ENCODE measurements around the gene KAT2A. TPM values are rescaled to one million over a fixed set of nuclear protein-coding genes. Genes with fewer than 3 reads are reported as not detected.

KAT2A gene
- total and polyA plus RNA-seq, 4 donors, result 18.8 to 56.8 (median 32.7) TPM

DNA sequence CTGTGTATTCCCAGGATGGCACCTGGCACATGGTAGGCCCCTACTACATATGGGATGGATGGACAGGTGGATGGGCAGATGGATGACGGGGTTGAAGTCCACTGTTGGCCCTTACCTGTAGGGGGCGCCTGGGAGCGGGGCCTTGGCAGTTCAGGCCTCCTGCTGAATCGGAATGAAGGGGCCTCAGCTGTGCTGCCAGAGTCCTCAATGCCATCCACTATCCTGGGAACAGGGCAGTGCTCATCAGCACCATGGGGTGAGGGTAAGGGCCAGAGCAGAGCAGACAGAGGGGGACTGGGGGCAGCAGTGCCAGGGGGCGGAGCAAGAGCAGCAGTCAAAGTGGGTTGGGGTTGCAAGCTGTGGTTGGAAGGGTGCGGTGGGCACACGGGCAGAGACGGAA is 41.9 kb upstream of the KAT2A start:
- 60 to 66% methylated on average over 8 of the region's 8 CpGs for WGBS, 2 donors
- H3K9me3 ChIP-seq (ENCODE audit: control insufficient read depth in 4 of 4, insufficient read depth in 3 of 4, low read length in 3 of 4), result no peaks in the 10 kb centered on the region
- H3K36me3 ChIP-seq (ENCODE audit: control insufficient read depth in 4 of 4, insufficient read depth in 4 of 4, low read length in 4 of 4), result no peaks in the 10 kb centered on the region
- H3K4me1 ChIP-seq (ENCODE audit: control insufficient read depth in 5 of 5, insufficient read depth in 5 of 5, low read length in 5 of 5), result peaks cover 0 to 16% (median 5%) of the 10 kb centered on the region in 5 donors
- no peak overlapping the region for H3K27ac ChIP-seq (ENCODE audit: low read depth in 1 of 2, low read length in 1 of 2)
- no peak overlapping the region for H3K4me3 ChIP-seq
- DNase-seq, result no peak
- ATAC-seq (ENCODE audit: insufficient read depth, low FRiP score), result no peak
- TF ChIP-seq, protein P1, sequence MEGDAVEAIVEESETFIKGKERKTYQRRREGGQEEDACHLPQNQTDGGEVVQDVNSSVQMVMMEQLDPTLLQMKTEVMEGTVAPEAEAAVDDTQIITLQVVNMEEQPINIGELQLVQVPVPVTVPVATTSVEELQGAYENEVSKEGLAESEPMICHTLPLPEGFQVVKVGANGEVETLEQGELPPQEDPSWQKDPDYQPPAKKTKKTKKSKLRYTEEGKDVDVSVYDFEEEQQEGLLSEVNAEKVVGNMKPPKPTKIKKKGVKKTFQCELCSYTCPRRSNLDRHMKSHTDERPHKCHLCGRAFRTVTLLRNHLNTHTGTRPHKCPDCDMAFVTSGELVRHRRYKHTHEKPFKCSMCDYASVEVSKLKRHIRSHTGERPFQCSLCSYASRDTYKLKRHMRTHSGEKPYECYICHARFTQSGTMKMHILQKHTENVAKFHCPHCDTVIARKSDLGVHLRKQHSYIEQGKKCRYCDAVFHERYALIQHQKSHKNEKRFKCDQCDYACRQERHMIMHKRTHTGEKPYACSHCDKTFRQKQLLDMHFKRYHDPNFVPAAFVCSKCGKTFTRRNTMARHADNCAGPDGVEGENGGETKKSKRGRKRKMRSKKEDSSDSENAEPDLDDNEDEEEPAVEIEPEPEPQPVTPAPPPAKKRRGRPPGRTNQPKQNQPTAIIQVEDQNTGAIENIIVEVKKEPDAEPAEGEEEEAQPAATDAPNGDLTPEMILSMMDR (IDR thresholded peaks at IDR 0.05; ENCODE audit: control extremely low read depth, extremely low read depth), result no peak
- no peaks in the 10 kb centered on the region for H3K27me3 ChIP-seq (ENCODE audit: control insufficient read depth in 3 of 3, insufficient read depth in 3 of 3, low read length in 2 of 3)
- H3K9ac ChIP-seq (ENCODE audit: insufficient read depth in 1 of 2, low read length in 2 of 2), result no peak overlapping the region

DNA sequence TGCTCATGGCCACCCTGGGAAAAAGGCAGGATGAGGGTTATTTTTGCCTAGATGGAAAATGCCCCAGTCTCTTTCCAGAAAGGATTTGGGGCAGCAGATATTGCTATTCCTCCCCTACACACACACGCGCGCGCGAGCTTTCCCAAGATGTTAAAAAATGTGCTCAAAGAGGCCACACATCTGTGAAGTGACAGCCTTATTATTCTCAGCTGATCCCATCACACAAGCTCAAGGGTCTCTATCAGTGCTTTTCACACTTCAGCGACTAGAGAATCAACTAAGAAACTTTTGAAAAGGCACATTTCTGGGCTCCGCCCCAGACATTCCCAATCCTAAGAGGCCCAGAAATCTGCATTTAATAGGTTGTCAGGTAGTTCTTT is 39.4 kb upstream of the KAT2A start:
- TF ChIP-seq, protein P1 (IDR thresholded peaks at IDR 0.05; ENCODE audit: control extremely low read depth, extremely low read depth), result no peak
- no peak overlapping the region for H3K9ac ChIP-seq (ENCODE audit: insufficient read depth in 1 of 2, low read length in 2 of 2)
- DNase-seq, result peak; percentile 33 to 73 (median 61)
- H3K27ac ChIP-seq (ENCODE audit: low read depth in 1 of 2, low read length in 1 of 2), result no peak overlapping the region
- H3K36me3 ChIP-seq (ENCODE audit: control insufficient read depth in 4 of 4, insufficient read depth in 4 of 4, low read length in 4 of 4), result no peaks in the 10 kb centered on the region
- H3K4me1 ChIP-seq (ENCODE audit: control insufficient read depth in 5 of 5, insufficient read depth in 5 of 5, low read length in 5 of 5), result peaks cover 0 to 16% (median 5%) of the 10 kb centered on the region in 5 donors
- no peaks in the 10 kb centered on the region for H3K27me3 ChIP-seq (ENCODE audit: control insufficient read depth in 3 of 3, insufficient read depth in 3 of 3, low read length in 2 of 3)
- WGBS, 2 donors, result 81 to 91% methylated on average over 7 of the region's 7 CpGs
- no peak overlapping the region for H3K4me3 ChIP-seq
- no peak for ATAC-seq (ENCODE audit: insufficient read depth, low FRiP score)
- no peaks in the 10 kb centered on the region for H3K9me3 ChIP-seq (ENCODE audit: control insufficient read depth in 4 of 4, insufficient read depth in 3 of 4, low read length in 3 of 4)

DNA sequence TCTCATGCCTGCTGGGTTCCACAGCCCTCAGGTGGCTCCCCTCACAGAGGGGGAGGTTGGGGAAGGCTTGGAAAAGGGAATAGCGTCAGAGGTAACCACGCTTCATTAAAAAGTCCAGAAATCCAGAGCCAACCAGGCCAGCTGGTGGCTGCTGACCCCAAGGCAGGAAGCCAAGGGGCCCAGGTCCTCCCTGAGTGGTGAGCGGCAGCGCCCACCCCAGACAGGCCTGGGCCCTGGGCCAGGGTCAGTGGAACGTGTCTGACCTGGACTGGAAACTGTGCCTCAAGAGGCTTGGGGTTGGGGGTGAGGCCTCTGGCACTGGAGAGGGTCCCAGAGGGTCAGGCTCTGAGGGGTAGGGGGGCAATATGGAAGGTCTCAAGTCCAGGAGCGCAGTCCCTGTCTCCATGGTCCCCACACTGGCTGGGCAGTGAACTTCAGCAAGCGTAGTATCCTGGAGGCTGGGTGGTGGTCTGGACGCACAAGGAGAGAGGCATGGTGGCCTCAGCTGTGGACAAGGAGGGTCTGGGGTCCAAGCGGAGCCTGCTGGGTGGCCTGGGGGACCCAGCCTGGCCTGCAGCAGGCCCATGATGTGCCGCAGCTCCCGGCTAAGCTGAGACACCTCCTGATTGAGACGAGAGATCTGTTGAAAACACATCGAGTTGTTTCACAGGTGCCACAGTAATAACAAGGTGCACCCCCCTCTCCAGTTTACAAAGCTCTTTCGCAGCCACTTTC is 38.8 kb upstream of the KAT2A start:
- H3K36me3 ChIP-seq (ENCODE audit: control insufficient read depth in 4 of 4, insufficient read depth in 4 of 4, low read length in 4 of 4), result no peaks in the 10 kb centered on the region
- DNase-seq (peak; percentile 25 to 39 (median 37)), ATAC-seq (ENCODE audit: insufficient read depth, low FRiP score) (no peak)
- peaks cover 0 to 16% (median 5%) of the 10 kb centered on the region in 5 donors for H3K4me1 ChIP-seq (ENCODE audit: control insufficient read depth in 5 of 5, insufficient read depth in 5 of 5, low read length in 5 of 5)
- H3K27me3 ChIP-seq (ENCODE audit: control insufficient read depth in 3 of 3, insufficient read depth in 3 of 3, low read length in 2 of 3), result no peaks in the 10 kb centered on the region
- H3K9ac ChIP-seq (ENCODE audit: insufficient read depth in 1 of 2, low read length in 2 of 2), result no peak overlapping the region
- H3K27ac ChIP-seq (ENCODE audit: low read depth in 1 of 2, low read length in 1 of 2), result no peak overlapping the region
- WGBS, 2 donors, result 73 to 84% methylated on average over 14 of the region's 14 CpGs
- no peaks in the 10 kb centered on the region for H3K9me3 ChIP-seq (ENCODE audit: control insufficient read depth in 4 of 4, insufficient read depth in 3 of 4, low read length in 3 of 4)
- TF ChIP-seq, protein P1 (IDR thresholded peaks at IDR 0.05; ENCODE audit: control extremely low read depth, extremely low read depth), result no peak
- H3K4me3 ChIP-seq, result no peak overlapping the region

All from lung (tissue), 12 donors.